ENCODE measurements around the gene KLK13. TPM values are rescaled to one million over a fixed set of nuclear protein-coding genes. Genes with fewer than 3 reads are reported as not detected.

KLK13 gene
- total RNA-seq, 1 donor = not detected

GRCh38 chr19:51055866-51056265 lies 9.0 kb downstream of the KLK13 start:
- no peak overlapping the region for H2AFZ ChIP-seq (ENCODE audit: low read length)
- no peak overlapping the region for H3K4me3 ChIP-seq (ENCODE audit: insufficient read depth, low read length)
- H3K27me3 ChIP-seq (ENCODE audit: insufficient read depth, low read length) = peaks cover 9% of the 10 kb centered on the region
- no peak for TF ChIP-seq CTCF (IDR thresholded peaks at IDR 0.05; ENCODE audit: extremely low read depth, low read depth, low read length)
- no peak overlapping the region for H3K4me2 ChIP-seq (ENCODE audit: insufficient read depth, low read length)
- H3K9me3 ChIP-seq (ENCODE audit: low read depth, low read length) = no peaks in the 10 kb centered on the region
- no peaks in the 10 kb centered on the region for H4K20me1 ChIP-seq (ENCODE audit: insufficient read depth, low read length)
- peak; percentile 43 for DNase-seq (ENCODE audit: insufficient read length, low spot score, missing footprints)
- no peaks in the 10 kb centered on the region for H3K79me2 ChIP-seq (ENCODE audit: insufficient read depth, low read length)
- H3K27ac ChIP-seq (ENCODE audit: low read depth, low read length) = no peak overlapping the region
- no peaks in the 10 kb centered on the region for H3K36me3 ChIP-seq (ENCODE audit: insufficient read depth, low read length)
- no peaks in the 10 kb centered on the region for H3K4me1 ChIP-seq (ENCODE audit: insufficient read depth, low read length)

- Histone ChIP-seq H3K9me3 (ENCODE audit: low read depth, low read length) (no peaks in the 10 kb centered on the region), H3K27me3 (ENCODE audit: insufficient read depth, low read length) (peaks cover 7% of the 10 kb centered on the region), H3K79me2 (ENCODE audit: insufficient read depth, low read length) (no peaks in the 10 kb centered on the region), H3K4me3 (ENCODE audit: insufficient read depth, low read length) (no peak overlapping the region), H4K20me1 (ENCODE audit: insufficient read depth, low read length) (no peaks in the 10 kb centered on the region), H2AFZ (ENCODE audit: low read length) (no peak overlapping the region), H3K4me2 (ENCODE audit: insufficient read depth, low read length) (no peak overlapping the region), H3K4me1 (ENCODE audit: insufficient read depth, low read length) (no peaks in the 10 kb centered on the region), H3K27ac (ENCODE audit: low read depth, low read length) (no peak overlapping the region), H3K36me3 (ENCODE audit: insufficient read depth, low read length) (no peaks in the 10 kb centered on the region)
- no peak for TF ChIP-seq CTCF (IDR thresholded peaks at IDR 0.05; ENCODE audit: extremely low read depth, low read depth, low read length)
- no peak for DNase-seq (ENCODE audit: insufficient read length, low spot score, missing footprints)
Observed at GRCh38 chr19:51047031-51047335, 17.9 kb downstream of the KLK13 start.

- H3K27ac ChIP-seq (ENCODE audit: low read depth, low read length) = no peak overlapping the region
- no peaks in the 10 kb centered on the region for H3K36me3 ChIP-seq (ENCODE audit: insufficient read depth, low read length)
- peak; percentile 19 for DNase-seq (ENCODE audit: insufficient read length, low spot score, missing footprints)
- no peaks in the 10 kb centered on the region for H3K9me3 ChIP-seq (ENCODE audit: low read depth, low read length)
- no peaks in the 10 kb centered on the region for H3K4me1 ChIP-seq (ENCODE audit: insufficient read depth, low read length)
- no peak overlapping the region for H3K4me2 ChIP-seq (ENCODE audit: insufficient read depth, low read length)
- peaks cover 7% of the 10 kb centered on the region for H3K27me3 ChIP-seq (ENCODE audit: insufficient read depth, low read length)
- TF ChIP-seq CTCF (IDR thresholded peaks at IDR 0.05; ENCODE audit: extremely low read depth, low read depth, low read length) = no peak
- no peak overlapping the region for H2AFZ ChIP-seq (ENCODE audit: low read length)
- no peaks in the 10 kb centered on the region for H4K20me1 ChIP-seq (ENCODE audit: insufficient read depth, low read length)
- no peaks in the 10 kb centered on the region for H3K79me2 ChIP-seq (ENCODE audit: insufficient read depth, low read length)
- no peak overlapping the region for H3K4me3 ChIP-seq (ENCODE audit: insufficient read depth, low read length)
Observed at GRCh38 chr19:51044327-51044726, 20.6 kb downstream of the KLK13 start.

- Histone ChIP-seq H4K20me1 (ENCODE audit: insufficient read depth, low read length) (no peaks in the 10 kb centered on the region), H3K9me3 (ENCODE audit: low read depth, low read length) (no peaks in the 10 kb centered on the region), H3K27ac (ENCODE audit: low read depth, low read length) (no peak overlapping the region), H3K4me2 (ENCODE audit: insufficient read depth, low read length) (no peak overlapping the region), H3K36me3 (ENCODE audit: insufficient read depth, low read length) (no peaks in the 10 kb centered on the region), H3K4me3 (ENCODE audit: insufficient read depth, low read length) (no peak overlapping the region), H3K79me2 (ENCODE audit: insufficient read depth, low read length) (no peaks in the 10 kb centered on the region), H3K27me3 (ENCODE audit: insufficient read depth, low read length) (peaks cover 7% of the 10 kb centered on the region), H2AFZ (ENCODE audit: low read length) (no peak overlapping the region), H3K4me1 (ENCODE audit: insufficient read depth, low read length) (no peaks in the 10 kb centered on the region)
- peak; percentile 32 for DNase-seq (ENCODE audit: insufficient read length, low spot score, missing footprints)
- no peak for TF ChIP-seq CTCF (IDR thresholded peaks at IDR 0.05; ENCODE audit: extremely low read depth, low read depth, low read length)
Observed at GRCh38 chr19:51043497-51043896, 21.4 kb downstream of the KLK13 start.
